Transverse colon (tissue), 4 donors: Measurements from ENCODE around the gene NAGS. TPM values are rescaled to one million over a fixed set of nuclear protein-coding genes. Genes with fewer than 3 reads are reported as not detected.

ENCODE experiments used
- DNase-seq: peaks from one replicate; pipeline ENCODE4 v3.0.0-alpha.2; 2019
- H3K27ac ChIP-seq, 4 donors: fragments of 200-600 bp; sonication (generic); 2 replicates each; pipeline ENCODE4 v1.5.1; 2016 to 2018; ENCODE audit warnings: inconsistent platforms in 4 of 4
- H3K27me3 ChIP-seq: fragments of 200-600 bp; sonication (generic); 2 replicates; pipeline ENCODE4 v1.5.1; 2017; ENCODE audit warnings: inconsistent platforms
- H3K36me3 ChIP-seq, 4 donors: fragments of 200-600 bp; sonication (generic); 2 replicates each; pipeline ENCODE4 v1.5.1; 2017 to 2019; ENCODE audit warnings: inconsistent platforms in 4 of 4
- H3K4me1 ChIP-seq, 4 donors: fragments of 200-600 bp; sonication (generic); 2 replicates each; pipeline ENCODE4 v1.5.1; 2017 to 2020; ENCODE audit warnings: inconsistent platforms in 4 of 4
- H3K4me3 ChIP-seq, 4 donors: fragments of 200-600 bp; sonication (generic); 1 replicate in 1 of 4; 2 replicates in 3 of 4; pipeline versions ENCODE4 v1.5.1 to v1.6.1; 2017 to 2019; ENCODE audit warnings: inconsistent platforms in 4 of 4
- H3K9me3 ChIP-seq, 2 donors: fragments of 200-600 bp; sonication (generic); 2 replicates each; pipeline ENCODE4 v1.5.1; 2017 to 2019; ENCODE audit warnings: inconsistent platforms in 2 of 2
- EP300 ChIP-seq: sonication (generic); formaldehyde crosslinking; IDR thresholded peaks from one replicate; pipeline ENCODE4 v1.6.1; 2017; ENCODE audit warnings: antibody characterized with exemption, low read depth
- POLR2A ChIP-seq: fragments of 450-650 bp; IDR thresholded peaks from one replicate; pipeline ENCODE4 v1.6.1; 2016; ENCODE audit warnings: antibody characterized with exemption, mild to moderate bottlenecking, moderate library complexity
- POLR2AphosphoS5 ChIP-seq, 3 donors: sonication (generic); formaldehyde crosslinking; IDR thresholded peaks; one replicate each; pipeline ENCODE4 v1.6.1; 2016; ENCODE audit warnings: antibody characterized with exemption in 3 of 3
- WGBS, 2 donors: methylation state at CpG; one replicate each; pipeline ENCODE4 v1.1.5; 2018; ENCODE audit warnings: low coverage in 1 of 2; 5-methylcytosine and 5-hydroxymethylcytosine counted together
- in situ Hi-C, 4 donors: fragments of 200-750 bp; cut with MboI; loops; one replicate each; pipeline versions ENCODE4 v1.15.0 to v1.15.1; 2017; ENCODE audit warnings: low sequenced_read_pairs in 3 of 4, low pct_ligation_motif_present in 1 of 4, low pct_unique_long_range_greater_than_20kb in 1 of 4
- intact Hi-C: fragments of 100-400 bp; cut with DNase I; formaldehyde crosslinking; loops from one replicate; pipeline ENCODE4 v1.15.1; 2023; ENCODE audit warnings: low total_unique reads
- total RNA-seq, 4 donors: library from RNA; depleted of rRNA; stranded (reverse); fragments of >200 nt; gene quantifications; one replicate each; pipeline ENCODE4 v1.1.0, GENCODE V29; 2016
- TF ChIP-seq, protein P1 (sequence below), 5 experiments: fragments of 200-600 bp in 3 of 5; fragments of 450-650 bp in 2 of 5; sonication (generic) in 3 of 5; IDR thresholded peaks; 1 replicate in 2 of 5; 2 replicates in 3 of 5; pipeline ENCODE4 v1.5.1; 2016 to 2017; ENCODE audit warnings: antibody characterized with exemption in 5 of 5, inconsistent platforms in 3 of 5, mild to moderate bottlenecking in 2 of 5, moderate library complexity in 1 of 5

NAGS gene
- total RNA-seq, 4 donors from 2014 or later = 3.0 to 46.3 (median 17.7) TPM

DNA sequence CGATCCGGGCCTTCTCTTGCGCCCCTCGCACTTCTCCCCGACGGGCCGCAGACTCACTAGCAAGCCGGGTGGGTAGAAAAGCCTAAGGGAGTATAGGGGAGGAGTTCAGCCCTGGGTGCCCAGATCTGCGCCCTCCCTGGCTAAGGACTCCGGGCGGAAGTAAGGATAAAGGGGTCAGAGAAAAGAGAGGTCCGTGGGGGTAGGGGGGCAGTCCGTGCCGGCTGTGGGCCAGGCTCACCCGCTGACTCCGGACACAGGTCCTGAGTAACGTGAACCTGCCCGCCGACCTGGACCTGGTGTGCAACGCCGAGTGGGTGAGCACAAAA lies 1.8 kb downstream of the NAGS start:
- Histone ChIP-seq H3K4me3 (peak overlapping the region; percentile 15 to 58 (median 46)), H3K36me3 (no peaks in the 10 kb centered on the region), H3K27me3 (peaks cover 28% of the 10 kb centered on the region), H3K9me3 (no peaks in the 10 kb centered on the region), H3K4me1 (peaks cover 18 to 37% (median 33%) of the 10 kb centered on the region in 4 donors), H3K27ac (peak overlapping the region; percentile 55 to 71 (median 61))
- TF ChIP-seq, protein P1, sequence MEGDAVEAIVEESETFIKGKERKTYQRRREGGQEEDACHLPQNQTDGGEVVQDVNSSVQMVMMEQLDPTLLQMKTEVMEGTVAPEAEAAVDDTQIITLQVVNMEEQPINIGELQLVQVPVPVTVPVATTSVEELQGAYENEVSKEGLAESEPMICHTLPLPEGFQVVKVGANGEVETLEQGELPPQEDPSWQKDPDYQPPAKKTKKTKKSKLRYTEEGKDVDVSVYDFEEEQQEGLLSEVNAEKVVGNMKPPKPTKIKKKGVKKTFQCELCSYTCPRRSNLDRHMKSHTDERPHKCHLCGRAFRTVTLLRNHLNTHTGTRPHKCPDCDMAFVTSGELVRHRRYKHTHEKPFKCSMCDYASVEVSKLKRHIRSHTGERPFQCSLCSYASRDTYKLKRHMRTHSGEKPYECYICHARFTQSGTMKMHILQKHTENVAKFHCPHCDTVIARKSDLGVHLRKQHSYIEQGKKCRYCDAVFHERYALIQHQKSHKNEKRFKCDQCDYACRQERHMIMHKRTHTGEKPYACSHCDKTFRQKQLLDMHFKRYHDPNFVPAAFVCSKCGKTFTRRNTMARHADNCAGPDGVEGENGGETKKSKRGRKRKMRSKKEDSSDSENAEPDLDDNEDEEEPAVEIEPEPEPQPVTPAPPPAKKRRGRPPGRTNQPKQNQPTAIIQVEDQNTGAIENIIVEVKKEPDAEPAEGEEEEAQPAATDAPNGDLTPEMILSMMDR (IDR thresholded peaks at IDR 0.05) = no peak
- TF ChIP-seq POLR2AphosphoS5 (IDR thresholded peaks at IDR 0.05) (no peak), EP300 (no peak), POLR2A (no peak)
- no peak for DNase-seq
- in situ Hi-C loops = no loop called here
- intact Hi-C loops = no loop called here
- 2% methylated on average over 21 of the region's 21 CpGs; no CpG with 5 or more reads in 1 of the 2 donors for WGBS, 2 donors

DNA sequence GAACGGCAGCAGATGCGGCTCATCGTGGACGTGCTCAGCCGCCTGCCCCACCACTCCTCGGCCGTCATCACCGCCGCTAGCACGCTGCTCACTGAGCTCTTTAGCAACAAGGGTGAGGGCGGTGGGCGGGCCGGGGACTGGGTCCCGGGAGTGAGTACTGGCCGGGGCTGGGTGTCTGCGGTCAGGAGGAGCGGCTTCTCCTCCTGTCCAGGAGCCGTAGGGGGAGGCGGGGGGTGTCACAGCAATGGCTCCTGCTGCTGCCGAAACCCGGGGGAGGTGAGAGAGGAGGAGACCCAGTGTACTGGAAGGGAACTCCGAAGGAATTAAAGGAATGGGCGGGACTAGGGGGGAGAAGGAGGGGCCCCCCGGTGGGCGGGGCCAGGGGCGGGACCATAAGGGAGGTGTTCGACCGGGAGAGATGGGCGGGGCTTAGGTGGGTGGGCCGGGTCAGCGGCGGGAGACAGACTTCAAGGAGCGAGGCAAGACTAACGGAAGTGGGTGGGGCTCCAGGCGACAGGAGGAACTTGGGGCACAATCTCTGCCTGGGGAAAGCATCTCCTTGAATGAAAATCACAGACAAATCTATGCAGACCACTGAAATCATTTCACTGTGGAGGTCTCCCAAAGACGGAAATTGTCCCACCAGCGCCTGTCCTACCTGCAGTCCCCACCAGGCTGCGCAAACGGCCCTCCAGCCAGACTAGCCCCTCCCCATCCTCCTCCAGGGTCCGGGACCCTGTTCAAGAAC lies 2.4 kb downstream of the NAGS start:
- peak; percentile 100 for DNase-seq
- WGBS, 2 donors = 0 to 1% methylated on average over 1 to 40 of the region's 40 CpGs
- Histone ChIP-seq H3K9me3 (no peaks in the 10 kb centered on the region), H3K4me1 (peaks cover 18 to 37% (median 33%) of the 10 kb centered on the region in 4 donors), H3K4me3 (peak overlapping the region; percentile 34 to 58 (median 46)), H3K36me3 (no peaks in the 10 kb centered on the region), H3K27me3 (peaks cover 28% of the 10 kb centered on the region), H3K27ac (peak overlapping the region; percentile 63 to 74 (median 68))
- intact Hi-C loops (no loop called here), in situ Hi-C loops (no loop called here)
- TF ChIP-seq, protein P1 (IDR thresholded peaks at IDR 0.05) = peak; percentile 39 to 54 (median 41)
- TF ChIP-seq POLR2A (peak; percentile 48), POLR2AphosphoS5 (IDR thresholded peaks at IDR 0.05) (peak in 2 of 3 donors; percentile 57 to 68), EP300 (no peak)

DNA sequence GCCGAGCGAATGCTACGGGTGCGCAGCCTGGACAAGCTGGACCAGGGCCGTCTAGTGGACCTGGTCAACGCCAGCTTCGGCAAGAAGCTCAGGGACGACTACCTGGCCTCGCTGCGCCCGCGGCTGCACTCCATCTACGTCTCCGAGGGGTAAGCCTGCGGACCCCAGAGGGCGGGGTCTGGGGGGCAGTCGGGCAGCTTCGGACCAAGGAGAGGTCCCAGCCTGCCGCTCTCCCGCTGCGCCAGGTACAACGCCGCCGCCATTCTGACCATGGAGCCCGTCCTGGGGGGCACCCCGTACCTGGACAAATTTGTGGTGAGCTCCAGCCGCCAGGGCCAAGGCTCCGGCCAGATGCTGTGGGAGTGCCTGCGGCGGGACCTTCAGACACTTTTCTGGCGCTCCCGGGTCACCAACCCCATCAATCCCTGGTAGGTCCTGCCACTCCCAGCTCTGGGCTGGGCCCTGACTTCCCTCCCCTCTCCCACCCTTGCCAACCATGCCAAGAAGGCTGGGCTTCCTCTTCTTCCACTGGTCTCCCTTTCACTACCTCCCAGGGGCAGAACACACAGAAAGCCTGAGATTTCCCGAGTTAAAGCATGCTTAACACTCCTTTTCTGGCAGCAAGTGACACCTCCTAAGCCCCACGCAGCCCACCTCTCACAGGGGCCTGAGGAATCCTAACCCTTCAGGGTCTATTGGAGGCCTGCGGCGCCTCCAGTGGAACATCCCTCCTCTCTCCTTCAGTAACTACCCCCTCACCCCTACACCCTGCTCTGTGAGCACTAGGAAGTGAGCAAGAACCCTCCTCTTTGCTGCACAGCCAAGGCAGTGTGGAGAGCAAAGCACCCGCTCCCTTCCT lies 3.2 kb downstream of the NAGS start:
- TF ChIP-seq, protein P1 (IDR thresholded peaks at IDR 0.05) = no peak
- TF ChIP-seq POLR2A = no peak
- TF ChIP-seq EP300 = no peak
- TF ChIP-seq POLR2AphosphoS5 (IDR thresholded peaks at IDR 0.05) = no peak
- WGBS, 2 donors = 10% methylated on average over 33 of the region's 37 CpGs; no CpG with 5 or more reads in 1 of the 2 donors
- intact Hi-C loops (no loop called here), in situ Hi-C loops (no loop called here)
- H3K36me3 ChIP-seq = no peaks in the 10 kb centered on the region
- peak overlapping the region; percentile 34 to 58 (median 46) for H3K4me3 ChIP-seq
- peak overlapping the region; percentile 51 to 74 (median 68) for H3K27ac ChIP-seq
- no peaks in the 10 kb centered on the region for H3K9me3 ChIP-seq
- DNase-seq = peak; percentile 37
- peaks cover 18 to 37% (median 33%) of the 10 kb centered on the region in 4 donors for H3K4me1 ChIP-seq
- peaks cover 28% of the 10 kb centered on the region for H3K27me3 ChIP-seq
